Suprapubic skin (tissue), 4 donors: ENCODE measurements around the gene CAMTA2.

Source experiments
- CTCF ChIP-seq, 2 donors: fragments of 200-600 bp in 1 of 2; fragments of 450-650 bp in 1 of 2; sonication (generic) in 1 of 2; IDR thresholded peaks; one replicate each; pipeline ENCODE4 v1.5.1; 2016 to 2019; ENCODE audit warnings: antibody characterized with exemption in 2 of 2, mild to moderate bottlenecking in 1 of 2, moderate library complexity in 1 of 2
- EP300 ChIP-seq: sonication (generic); formaldehyde crosslinking; IDR thresholded peaks from one replicate; pipeline ENCODE4 v1.6.1; 2017; ENCODE audit warnings: antibody characterized with exemption
- POLR2A ChIP-seq, 2 donors: fragments of 450-650 bp; IDR thresholded peaks; one replicate each; pipeline ENCODE4 v1.6.1; 2017; ENCODE audit warnings: antibody characterized with exemption in 2 of 2, mild to moderate bottlenecking in 2 of 2, moderate library complexity in 2 of 2
- POLR2AphosphoS5 ChIP-seq, 3 donors: sonication (generic); formaldehyde crosslinking; IDR thresholded peaks; one replicate each; pipeline ENCODE4 v1.6.1; 2017; ENCODE audit warnings: antibody characterized with exemption in 3 of 3

- TF ChIP-seq CTCF (IDR thresholded peaks at IDR 0.05) (no peak), EP300 (no peak), POLR2AphosphoS5 (IDR thresholded peaks at IDR 0.05) (no peak), POLR2A (IDR thresholded peaks at IDR 0.05) (no peak)
Measured at GRCh38 chr17:4946312-4946976, 41.0 kb downstream of the CAMTA2 start.
